H9 (cell line): Measurements from ENCODE around the gene ACO1. TPM values are rescaled to one million over a fixed set of nuclear protein-coding genes. Genes with fewer than 3 reads are reported as not detected.

Experiments used
- DNase-seq: peaks from one replicate; pipeline ENCODE4 v3.0.0-alpha.2; 2017
- H2AFZ ChIP-seq: one replicate; pipeline ENCODE4 v1.6.1; 2013; ENCODE audit warnings: mild to moderate bottlenecking, low read length, control low read depth, moderate library complexity
- H2AK5ac ChIP-seq: 2 replicates; pipeline ENCODE4 v1.6.1; 2013; ENCODE audit warnings: low read length, control low read depth, mixed read lengths; ENCODE audit not compliant: insufficient read length
- H2BK120ac ChIP-seq: one replicate; pipeline ENCODE4 v1.6.1; 2013; ENCODE audit warnings: low read depth, mild to moderate bottlenecking, low read length, control low read depth, inconsistent platforms; ENCODE audit not compliant: poor library complexity, severe bottlenecking
- H2BK12ac ChIP-seq: 2 replicates; pipeline ENCODE4 v1.6.1; 2013; ENCODE audit warnings: low read length, control low read depth, mixed read lengths, low read depth; ENCODE audit not compliant: insufficient read length
- H2BK15ac ChIP-seq: 2 replicates; pipeline ENCODE4 v1.6.1; 2013; ENCODE audit warnings: low read depth, low read length, control low read depth
- H2BK20ac ChIP-seq: one replicate; pipeline ENCODE4 v1.6.1; 2013; ENCODE audit warnings: low read depth, mild to moderate bottlenecking, low read length, control low read depth, inconsistent platforms; ENCODE audit not compliant: poor library complexity, severe bottlenecking
- H2BK5ac ChIP-seq: 2 replicates; pipeline ENCODE4 v1.6.1; 2013; ENCODE audit warnings: low read length, control low read depth, mixed read lengths; ENCODE audit not compliant: insufficient read length
- H3K14ac ChIP-seq: 2 replicates; pipeline ENCODE4 v1.6.1; 2013; ENCODE audit warnings: low read length, control low read depth; ENCODE audit not compliant: insufficient read depth
- H3K18ac ChIP-seq: 2 replicates; pipeline ENCODE4 v1.6.1; 2013; ENCODE audit warnings: low read depth, mild to moderate bottlenecking, mixed read lengths, low read length, control low read depth; ENCODE audit not compliant: insufficient read length
- H3K23ac ChIP-seq: 2 replicates; pipeline ENCODE4 v1.6.1; 2013; ENCODE audit warnings: low read length, control low read depth, mixed read lengths, low read depth; ENCODE audit not compliant: insufficient read length
- H3K23me2 ChIP-seq: 2 replicates; pipeline ENCODE4 v1.6.1; 2013; ENCODE audit warnings: low read depth, mild to moderate bottlenecking, mixed read lengths, low read length, control low read depth; ENCODE audit not compliant: insufficient read length, poor library complexity, severe bottlenecking
- H3K27ac ChIP-seq: 2 replicates; pipeline ENCODE4 v1.5.1; 2013; ENCODE audit warnings: low read length, control low read depth, mixed read lengths, low read depth; ENCODE audit not compliant: insufficient read length
- H3K27me3 ChIP-seq: 2 replicates; pipeline ENCODE4 v1.6.1; 2013; ENCODE audit warnings: low read length, control low read depth, inconsistent platforms; ENCODE audit not compliant: insufficient read depth
- H3K4ac ChIP-seq: 2 replicates; pipeline ENCODE4 v1.6.1; 2013; ENCODE audit warnings: low read depth, mild to moderate bottlenecking, control low read depth, inconsistent platforms, low read length, moderate library complexity
- H3K4me1 ChIP-seq: 2 replicates; pipeline ENCODE4 v1.6.1; 2013; ENCODE audit warnings: low read length, control low read depth, inconsistent platforms; ENCODE audit not compliant: insufficient read depth
- H3K4me2 ChIP-seq: 2 replicates; pipeline ENCODE4 v1.6.1; 2013; ENCODE audit warnings: low read length, control low read depth, mixed read lengths; ENCODE audit not compliant: insufficient read length, insufficient read depth
- H3K56ac ChIP-seq: 2 replicates; pipeline ENCODE4 v1.6.1; 2013; ENCODE audit warnings: low read depth, mild to moderate bottlenecking, mixed read lengths, low read length, control low read depth; ENCODE audit not compliant: insufficient read length
- H3K79me1 ChIP-seq: 2 replicates; pipeline ENCODE4 v1.6.1; 2013; ENCODE audit warnings: low read depth, mild to moderate bottlenecking, moderate library complexity, low read length, control low read depth, inconsistent platforms; ENCODE audit not compliant: insufficient read depth, poor library complexity, severe bottlenecking
- H3K79me2 ChIP-seq: 2 replicates; pipeline ENCODE4 v1.6.1; 2013; ENCODE audit warnings: low read length, control low read depth, inconsistent platforms; ENCODE audit not compliant: insufficient read depth
- H3K9ac ChIP-seq: 2 replicates; pipeline ENCODE4 v1.6.1; 2013; ENCODE audit warnings: low read length, control low read depth, mixed read lengths; ENCODE audit not compliant: insufficient read length; ENCODE audit errors: extremely low read depth
- H3K9me3 ChIP-seq: one replicate; pipeline ENCODE4 v1.6.1; 2013; ENCODE audit warnings: low read depth, low read length, inconsistent platforms; ENCODE audit not compliant: control insufficient read depth
- H3T11ph ChIP-seq: one replicate; pipeline ENCODE4 v1.6.1; 2013; ENCODE audit warnings: mild to moderate bottlenecking, low read length, control low read depth, inconsistent platforms
- H4K20me1 ChIP-seq: one replicate; pipeline ENCODE4 v1.6.1; 2013; ENCODE audit not compliant: control insufficient read depth, insufficient read length, insufficient read depth
- H4K5ac ChIP-seq: 2 replicates; pipeline ENCODE4 v1.6.1; 2013; ENCODE audit warnings: low read depth, mild to moderate bottlenecking, mixed read lengths, low read length, control low read depth; ENCODE audit not compliant: insufficient read length
- H4K8ac ChIP-seq: replicated peaks from 2 replicates; pipeline ENCODE4 v1.6.1; 2013; ENCODE audit warnings: low read length, control low read depth, mixed read lengths, low read depth; ENCODE audit not compliant: insufficient read length
- H4K91ac ChIP-seq: 2 replicates; pipeline ENCODE4 v1.6.1; 2013; ENCODE audit warnings: low read depth, mild to moderate bottlenecking, moderate library complexity, mixed read lengths, low read length, control low read depth; ENCODE audit not compliant: insufficient read length
- H3K27ac Mint-ChIP-seq, 3 experiments: 2 replicates in 2 of 3; 3 replicates in 1 of 3; pipeline ENCODE4 v1.8.0; 2020 to 2021; ENCODE audit warnings: mixed read lengths in 3 of 3, mild to moderate bottlenecking in 1 of 3, moderate library complexity in 1 of 3
- H3K27me3 Mint-ChIP-seq: 2 replicates; pipeline ENCODE4 v1.8.0; 2021; ENCODE audit warnings: low read depth, mild to moderate bottlenecking, moderate library complexity, mixed read lengths
- H3K36me3 Mint-ChIP-seq, 3 experiments: 2 replicates in 2 of 3; 3 replicates in 1 of 3; pipeline ENCODE4 v1.8.0; 2020 to 2021; ENCODE audit warnings: low read depth in 3 of 3, mixed read lengths in 3 of 3; ENCODE audit not compliant: insufficient read depth in 1 of 3
- H3K4me1 Mint-ChIP-seq, 2 experiments: 2 replicates each; pipeline ENCODE4 v1.8.0; 2020; ENCODE audit warnings: mixed read lengths in 2 of 2
- H3K4me3 Mint-ChIP-seq, 2 experiments: 2 replicates in 1 of 2; 3 replicates in 1 of 2; pipeline ENCODE4 v1.8.0; 2020 to 2021; ENCODE audit warnings: mild to moderate bottlenecking in 2 of 2, mixed read lengths in 2 of 2, moderate library complexity in 1 of 2
- H3K9me3 Mint-ChIP-seq, 2 experiments: 2 replicates in 1 of 2; 3 replicates in 1 of 2; pipeline ENCODE4 v1.8.0; 2020; ENCODE audit warnings: mild to moderate bottlenecking in 2 of 2, mixed read lengths in 2 of 2, moderate library complexity in 1 of 2
- CTCF ChIP-seq: fragments of 200-600 bp; sonication (generic); conservative IDR thresholded peaks from 3 replicates; pipeline ENCODE4 v1.8.0; 2021; ENCODE audit warnings: antibody characterized with exemption, mild to moderate bottlenecking
- WGBS: extraction: QIAGEN DNeasy Blood & Tissue Kit; methylation state at CpG from one replicate; pipeline ENCODE4 v1.1.7; 2013; ENCODE audit warnings: missing lambda C conversion rate, low lambda C conversion rate, mixed read lengths; ENCODE audit not compliant: insufficient read length; ENCODE audit errors: extremely low coverage; 5-methylcytosine and 5-hydroxymethylcytosine counted together
- total RNA-seq: library from RNA; stranded (reverse); gene quantifications from 2 replicates; pipeline ENCODE4 v1.2.1, GENCODE V29; 2021

The ACO1 gene
- total RNA-seq, 1 experiment from 2014 or later = 44.5 TPM

- Histone ChIP-seq H3K9ac (no peak overlapping the region), H3K23ac (no peak overlapping the region), H2AFZ (no peak overlapping the region), H3K79me2 (no peaks in the 10 kb centered on the region), H3K4me2 (no peak overlapping the region), H2BK15ac (no peak overlapping the region), H4K91ac (no peak overlapping the region), H3K14ac (no peak overlapping the region), H3K4ac (no peak overlapping the region), H3T11ph (no peak overlapping the region), H3K27ac (no peak overlapping the region), H2BK20ac (no peak overlapping the region), H3K18ac (no peak overlapping the region), H3K79me1 (no peaks in the 10 kb centered on the region), H4K8ac (no peak overlapping the region), H3K56ac (no peak overlapping the region), H2AK5ac (no peak overlapping the region), H3K23me2 (no peaks in the 10 kb centered on the region), H3K9me3 (no peaks in the 10 kb centered on the region), H4K20me1 (no peaks in the 10 kb centered on the region), H2BK5ac (no peak overlapping the region), H2BK12ac (no peak overlapping the region), H3K27me3 (no peaks in the 10 kb centered on the region), H2BK120ac (no peak overlapping the region), H4K5ac (no peak overlapping the region), H3K4me1 (no peaks in the 10 kb centered on the region)
- H3K27me3 Mint-ChIP-seq = no peaks in the 10 kb centered on the region
- no peak overlapping the region for H3K4me3 Mint-ChIP-seq
- no peak overlapping the region for H3K27ac Mint-ChIP-seq
- H3K9me3 Mint-ChIP-seq = no peaks in the 10 kb centered on the region
- H3K36me3 Mint-ChIP-seq = peaks cover 15 to 48% (median 33%) of the 10 kb centered on the region in 3 experiments; a peak in 6 of 7 replicates
- DNase-seq = no peak
- H3K4me1 Mint-ChIP-seq = no peaks in the 10 kb centered on the region
- TF ChIP-seq CTCF = no peak
- no CpG with 5 or more reads among the region's 8 CpGs for WGBS
Observed at GRCh38 chr9:32431196-32431595, 46.8 kb downstream of the ACO1 start.
